Activated CD4-positive, alpha-beta T cell treated with anti-CD3 and anti-CD28 coated beads, Interleukin-2, amount 10 ng/mL, durations not matched to agents 24 days and 14 days (primary cell): ENCODE data around the gene GALNT18. TPM values are rescaled to one million over a fixed set of nuclear protein-coding genes. Genes with fewer than 3 reads are reported as not detected.

Source experiments
- DNase-seq: peaks from one replicate; pipeline ENCODE4 v3.0.0; 2022
- H3K27ac Mint-ChIP-seq: one replicate; pipeline ENCODE4 v1.8.0; 2022; ENCODE audit warnings: mild to moderate bottlenecking, mixed read lengths
- H3K27me3 Mint-ChIP-seq: one replicate; pipeline ENCODE4 v1.8.0; 2022; ENCODE audit warnings: mixed read lengths
- H3K36me3 Mint-ChIP-seq: one replicate; pipeline ENCODE4 v1.8.0; 2022; ENCODE audit warnings: low read depth, mild to moderate bottlenecking, mixed read lengths
- H3K4me1 Mint-ChIP-seq: one replicate; pipeline ENCODE4 v1.8.0; 2021; ENCODE audit warnings: mixed read lengths
- H3K4me3 Mint-ChIP-seq: one replicate; pipeline ENCODE4 v1.8.0; 2022; ENCODE audit warnings: mild to moderate bottlenecking, moderate library complexity, mixed read lengths
- H3K9me3 Mint-ChIP-seq: one replicate; pipeline ENCODE4 v1.8.0; 2021; ENCODE audit warnings: mixed read lengths
- intact Hi-C: fragments of 100-400 bp; cut with micrococcal nuclease; formaldehyde crosslinking; loops from one replicate; pipeline ENCODE4 v1.15.1; 2023
- total RNA-seq: library from RNA; stranded (reverse); gene quantifications from 2 replicates; pipeline ENCODE4 v1.2.3, GENCODE V29; 2022

The GALNT18 gene
- total RNA-seq, 1 donor from 2014 or later, result 8.6 TPM

DNA sequence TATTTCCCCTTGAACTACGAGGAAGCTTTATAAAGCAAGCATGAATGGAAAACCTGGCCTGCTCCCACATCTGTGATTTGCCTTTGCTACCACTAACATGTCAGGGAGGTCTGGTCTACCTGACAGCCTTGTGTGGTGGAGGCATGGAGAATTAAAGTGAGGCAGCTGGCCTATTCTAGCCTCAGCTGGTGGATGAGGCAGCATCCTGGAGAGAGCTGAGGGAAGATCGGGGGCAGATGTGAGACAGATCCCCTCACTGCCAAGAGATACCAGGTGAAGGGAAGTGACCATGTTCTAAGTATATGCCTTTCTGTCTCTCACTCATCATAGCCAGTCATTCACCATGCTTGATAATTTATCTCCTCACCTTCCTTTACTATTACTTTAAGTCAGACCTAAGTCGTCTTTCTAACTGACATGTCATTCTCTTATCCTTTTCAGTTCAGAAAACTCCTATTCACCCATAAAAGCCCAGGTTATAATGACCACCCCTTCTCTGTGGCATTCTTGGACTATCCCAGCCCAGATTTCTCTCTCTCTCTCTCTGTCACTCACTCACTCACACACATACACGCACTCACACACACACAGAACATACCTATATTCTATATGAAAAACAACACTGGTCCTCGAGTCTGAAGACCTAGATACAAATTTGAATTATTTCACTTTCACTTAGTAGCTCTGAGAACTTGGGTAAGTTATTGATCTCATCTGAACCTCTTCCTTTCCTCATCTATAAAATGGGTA, 359.5 kb downstream of the GALNT18 start:
- no peaks in the 10 kb centered on the region for H3K36me3 Mint-ChIP-seq
- no peaks in the 10 kb centered on the region for H3K9me3 Mint-ChIP-seq
- H3K4me3 Mint-ChIP-seq, result no peak overlapping the region
- H3K27ac Mint-ChIP-seq, result no peak overlapping the region
- H3K4me1 Mint-ChIP-seq, result no peaks in the 10 kb centered on the region
- peaks cover 13% of the 10 kb centered on the region for H3K27me3 Mint-ChIP-seq
- intact Hi-C loops, result loop anchor here (10.0 kb wide), 1 partner anchor 328 kb away; no protein-coding TSS in a partner anchor
- DNase-seq, result no peak

DNA sequence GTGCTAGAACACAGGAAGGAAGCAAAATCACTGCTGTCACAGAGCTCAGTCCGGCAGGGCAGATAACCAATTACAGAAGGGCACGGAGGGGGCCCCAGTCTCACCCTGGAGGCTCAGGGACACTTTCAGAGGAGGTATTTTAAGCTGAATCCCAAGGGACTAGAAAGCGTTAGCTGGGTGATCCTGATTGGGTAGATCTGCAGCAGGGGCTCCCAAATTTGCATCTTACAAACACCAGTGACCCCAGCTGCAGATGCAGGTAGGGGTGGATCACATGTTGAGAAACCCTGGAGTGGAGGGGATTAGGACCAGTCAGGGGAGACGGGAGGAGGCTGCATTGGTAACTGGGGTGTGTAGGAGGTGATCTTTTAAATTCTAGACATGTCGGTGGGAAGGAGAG, 360.2 kb downstream of the GALNT18 start:
- no peak for DNase-seq
- no peak overlapping the region for H3K27ac Mint-ChIP-seq
- H3K4me1 Mint-ChIP-seq, result no peaks in the 10 kb centered on the region
- H3K9me3 Mint-ChIP-seq, result no peaks in the 10 kb centered on the region
- no peak overlapping the region for H3K4me3 Mint-ChIP-seq
- no peaks in the 10 kb centered on the region for H3K36me3 Mint-ChIP-seq
- H3K27me3 Mint-ChIP-seq, result peaks cover 17% of the 10 kb centered on the region
- intact Hi-C loops, result loop anchor here (10.0 kb wide), 1 partner anchor 327 kb away; no protein-coding TSS in a partner anchor

DNA sequence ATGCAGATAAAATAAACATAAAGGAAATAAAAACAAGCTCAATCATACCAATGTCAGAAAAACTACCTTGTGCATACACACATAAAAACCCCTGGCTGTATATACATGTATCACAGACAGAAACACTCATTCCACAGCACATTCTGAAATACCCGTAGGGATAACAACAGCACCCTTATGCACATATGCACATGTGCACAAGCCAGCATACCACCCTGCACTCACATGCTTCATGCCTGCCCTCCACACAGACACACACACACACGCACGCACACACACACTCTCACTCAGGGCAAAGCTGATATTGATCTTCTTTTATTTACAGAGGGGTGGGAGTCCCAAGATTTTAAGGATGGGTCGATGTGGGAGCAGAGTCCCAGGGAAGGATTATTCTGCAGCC, 360.9 kb downstream of the GALNT18 start:
- Mint-ChIP-seq H3K27ac (no peak overlapping the region), H3K27me3 (peaks cover 17% of the 10 kb centered on the region), H3K36me3 (no peaks in the 10 kb centered on the region), H3K4me3 (no peak overlapping the region), H3K4me1 (no peaks in the 10 kb centered on the region), H3K9me3 (no peaks in the 10 kb centered on the region)
- DNase-seq, result no peak
- intact Hi-C loops, result loop anchor here (10.0 kb wide), 1 partner anchor 326 kb away; no protein-coding TSS in a partner anchor

DNA sequence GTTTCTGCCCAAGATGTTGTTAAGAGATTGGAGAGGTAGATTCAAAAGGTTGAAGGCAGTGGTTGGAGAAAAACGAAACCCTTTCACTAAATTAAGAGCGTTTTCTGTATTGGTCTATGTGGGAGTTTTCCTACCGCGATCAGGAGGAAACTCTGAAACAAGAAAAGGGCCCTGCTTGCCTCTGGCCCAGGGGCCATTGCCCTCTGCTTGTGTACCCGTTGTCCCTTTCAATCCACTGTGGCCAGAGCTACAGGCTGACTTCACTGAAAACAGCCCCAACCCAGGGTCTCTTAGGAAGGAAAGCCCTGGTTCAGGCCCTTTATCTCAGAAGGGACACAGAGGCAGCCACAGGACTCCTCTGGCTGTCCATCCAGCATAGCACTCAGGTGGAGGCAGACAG, 367.8 kb downstream of the GALNT18 start:
- Mint-ChIP-seq H3K4me3 (no peak overlapping the region), H3K36me3 (no peaks in the 10 kb centered on the region), H3K27ac (no peak overlapping the region), H3K9me3 (no peaks in the 10 kb centered on the region), H3K4me1 (no peaks in the 10 kb centered on the region), H3K27me3 (peaks cover 12% of the 10 kb centered on the region)
- no peak for DNase-seq
- intact Hi-C loops, result no loop called here

DNA sequence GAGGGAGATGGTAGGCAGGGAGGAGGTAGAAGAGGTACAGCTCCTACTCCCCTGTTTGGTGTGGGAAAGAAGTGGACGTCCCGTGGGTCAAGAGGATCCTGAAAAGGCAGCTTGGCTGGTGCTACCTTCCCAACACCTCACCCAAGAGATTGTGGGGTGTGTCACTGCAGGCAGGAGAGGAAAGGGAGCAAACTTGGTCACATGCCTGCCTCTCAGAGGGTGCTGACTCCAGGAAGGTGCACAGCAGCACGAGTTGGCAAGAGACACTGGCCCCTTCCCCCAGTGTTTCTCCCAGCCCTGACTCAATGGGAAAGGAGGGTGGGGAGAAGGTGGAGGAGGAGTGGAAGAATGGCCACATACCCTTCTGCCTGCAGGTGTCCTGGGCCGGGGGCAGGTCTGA, 368.3 kb downstream of the GALNT18 start:
- Mint-ChIP-seq H3K36me3 (no peaks in the 10 kb centered on the region), H3K9me3 (no peaks in the 10 kb centered on the region), H3K27me3 (peaks cover 12% of the 10 kb centered on the region), H3K27ac (no peak overlapping the region), H3K4me3 (no peak overlapping the region), H3K4me1 (no peaks in the 10 kb centered on the region)
- intact Hi-C loops, result no loop called here
- no peak for DNase-seq

DNA sequence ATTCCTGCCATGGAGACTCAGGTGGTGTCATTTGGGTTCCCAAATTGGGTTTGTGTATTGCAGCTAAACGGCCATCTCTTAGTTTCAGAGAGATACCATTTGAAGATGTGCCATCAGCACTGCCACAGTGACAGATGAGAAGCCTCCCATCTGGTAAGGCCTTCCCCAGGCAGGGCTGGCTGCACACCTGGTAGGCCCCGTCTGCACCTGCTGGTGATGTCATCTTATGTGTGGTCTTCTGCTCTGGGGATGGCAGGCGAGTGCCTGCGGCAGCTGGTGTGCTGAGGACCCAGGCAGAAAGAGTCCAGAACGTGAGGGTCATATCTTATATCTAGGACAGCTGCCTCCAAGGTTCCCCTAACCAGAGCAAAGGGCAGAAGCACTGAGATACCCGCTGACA, 369.4 kb downstream of the GALNT18 start:
- Mint-ChIP-seq H3K4me1 (no peaks in the 10 kb centered on the region), H3K4me3 (no peak overlapping the region), H3K9me3 (no peaks in the 10 kb centered on the region), H3K27me3 (peaks cover 10% of the 10 kb centered on the region), H3K36me3 (no peaks in the 10 kb centered on the region), H3K27ac (no peak overlapping the region)
- no peak for DNase-seq
- intact Hi-C loops, result no loop called here

DNA sequence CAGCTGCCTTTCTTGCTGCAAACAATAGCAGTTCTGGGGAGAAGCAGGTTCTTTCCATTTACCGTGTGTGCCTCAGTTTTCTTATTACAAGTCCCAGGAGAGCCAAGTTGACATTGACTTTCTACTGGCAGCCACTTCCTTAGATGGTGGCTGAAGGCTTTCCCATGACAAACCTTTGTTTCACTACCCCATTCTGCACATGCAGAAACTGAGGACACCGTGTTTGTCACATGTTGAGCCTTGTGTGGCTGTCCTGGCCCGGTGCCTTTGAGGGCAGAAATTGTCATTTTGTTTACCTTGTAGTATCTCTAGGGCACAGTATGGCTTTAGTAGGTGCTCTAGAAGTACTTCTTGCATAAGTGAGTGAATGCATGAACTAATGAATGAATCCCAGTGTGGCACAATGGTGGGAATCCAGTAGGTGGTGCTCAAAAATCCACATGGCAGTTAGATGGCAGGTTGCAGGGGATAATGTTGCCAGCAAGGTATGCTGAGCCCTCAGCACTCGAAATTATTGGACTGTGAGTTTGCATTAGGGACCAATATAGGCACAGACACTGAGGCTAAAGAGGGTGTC, 370.3 kb downstream of the GALNT18 start:
- no peak for DNase-seq
- H3K36me3 Mint-ChIP-seq, result peaks cover 2% of the 10 kb centered on the region
- H3K9me3 Mint-ChIP-seq, result no peaks in the 10 kb centered on the region
- intact Hi-C loops, result no loop called here
- H3K27ac Mint-ChIP-seq, result no peak overlapping the region
- H3K4me1 Mint-ChIP-seq, result no peaks in the 10 kb centered on the region
- H3K4me3 Mint-ChIP-seq, result no peak overlapping the region
- H3K27me3 Mint-ChIP-seq, result peaks cover 6% of the 10 kb centered on the region

DNA sequence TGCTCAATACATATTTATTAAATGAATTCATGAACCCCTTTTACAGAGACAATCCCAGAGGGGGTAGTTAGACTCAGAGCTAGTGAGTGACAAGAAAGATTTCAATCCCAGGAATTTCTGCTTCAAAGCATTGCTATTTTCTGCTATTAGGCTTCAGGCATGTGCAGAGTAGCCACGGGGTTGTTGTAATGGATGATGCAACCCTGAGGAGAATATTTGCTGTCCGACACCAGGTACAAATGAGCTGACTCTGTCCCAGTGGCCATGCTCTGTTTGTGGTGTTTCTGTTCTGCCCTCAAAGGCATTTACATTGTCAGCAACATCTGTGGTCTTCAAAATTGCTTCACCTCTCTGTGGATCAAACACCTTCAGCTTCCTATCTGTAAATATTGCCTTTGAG, 371.3 kb downstream of the GALNT18 start:
- H3K4me1 Mint-ChIP-seq, result no peaks in the 10 kb centered on the region
- peaks cover 2% of the 10 kb centered on the region for H3K36me3 Mint-ChIP-seq
- H3K9me3 Mint-ChIP-seq, result no peaks in the 10 kb centered on the region

DNA sequence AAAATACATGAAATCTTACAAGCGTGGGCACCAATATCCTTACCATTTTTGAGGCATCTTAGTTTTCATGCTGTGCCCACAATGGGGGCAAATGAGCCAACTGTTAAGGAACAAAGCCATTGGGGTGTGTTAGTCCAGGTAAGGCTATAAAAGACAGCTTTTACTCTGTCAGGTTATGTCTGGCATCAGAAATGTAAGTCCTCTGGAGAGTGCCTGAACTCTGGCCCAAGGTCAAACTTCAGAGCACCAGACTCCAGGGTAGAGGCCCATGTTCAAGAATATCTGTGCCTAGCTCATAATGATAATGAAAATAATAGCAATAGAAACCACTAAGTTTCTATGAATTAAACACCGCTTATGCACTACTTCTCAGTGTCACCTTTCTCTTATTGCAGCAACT, 374.2 kb downstream of the GALNT18 start:
- H3K27me3 Mint-ChIP-seq, result no peaks in the 10 kb centered on the region
- intact Hi-C loops, result no loop called here
- peaks cover 2% of the 10 kb centered on the region for H3K36me3 Mint-ChIP-seq
- H3K4me3 Mint-ChIP-seq, result no peak overlapping the region
- no peaks in the 10 kb centered on the region for H3K4me1 Mint-ChIP-seq
- H3K9me3 Mint-ChIP-seq, result no peaks in the 10 kb centered on the region
- DNase-seq, result no peak
- H3K27ac Mint-ChIP-seq, result no peak overlapping the region

More for the DNA sequence above, 371.3 kb downstream of the GALNT18 start:
- Mint-ChIP-seq H3K4me3 (no peak overlapping the region), H3K27ac (no peak overlapping the region), H3K27me3 (peaks cover 6% of the 10 kb centered on the region)
- no peak for DNase-seq
- intact Hi-C loops, result no loop called here

DNA sequence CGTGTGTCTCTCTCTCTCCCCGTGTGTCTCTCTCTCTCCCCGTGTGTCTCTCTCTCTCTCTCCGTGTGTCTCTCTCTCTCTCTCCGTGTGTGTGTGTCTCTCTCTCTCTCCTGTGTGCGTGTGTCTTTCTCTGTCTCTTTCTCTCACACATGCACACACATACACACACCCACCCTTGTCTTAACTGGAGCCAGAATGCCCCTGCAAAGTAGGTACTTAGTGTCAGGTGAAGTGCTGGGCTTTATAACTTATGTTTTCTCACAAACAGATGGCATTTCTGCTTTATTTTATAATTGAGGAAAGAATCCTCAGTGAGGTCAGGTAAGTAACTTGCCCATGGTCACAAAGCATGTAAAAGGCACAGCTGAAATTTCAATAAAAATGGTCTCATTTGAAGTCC, 374.7 kb downstream of the GALNT18 start:
- no peaks in the 10 kb centered on the region for H3K9me3 Mint-ChIP-seq
- intact Hi-C loops, result no loop called here
- no peaks in the 10 kb centered on the region for H3K27me3 Mint-ChIP-seq
- H3K36me3 Mint-ChIP-seq, result peaks cover 2% of the 10 kb centered on the region
- no peak overlapping the region for H3K4me3 Mint-ChIP-seq
- no peak for DNase-seq
- H3K4me1 Mint-ChIP-seq, result no peaks in the 10 kb centered on the region
- no peak overlapping the region for H3K27ac Mint-ChIP-seq

DNA sequence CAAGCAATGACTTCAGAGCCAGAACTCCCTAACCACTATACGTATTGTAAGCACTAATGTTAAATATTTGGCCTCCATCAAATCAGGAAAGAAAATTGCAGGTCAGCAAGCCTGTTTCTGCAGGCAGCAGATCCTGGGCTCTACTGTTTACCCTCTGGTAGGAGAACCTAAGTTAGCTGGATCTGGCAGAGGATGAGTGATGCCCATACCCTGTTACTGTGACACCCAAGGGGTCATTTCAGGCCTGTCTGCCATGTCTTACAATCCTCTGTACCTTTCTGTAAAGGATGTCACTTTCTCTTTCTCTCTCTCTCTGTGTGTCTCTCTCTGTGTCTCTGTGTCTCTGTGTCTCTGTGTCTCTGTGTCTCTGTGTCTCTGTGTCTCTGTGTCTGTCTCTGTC, 375.6 kb downstream of the GALNT18 start:
- DNase-seq, result no peak
- Mint-ChIP-seq H3K36me3 (peaks cover 2% of the 10 kb centered on the region), H3K27me3 (no peaks in the 10 kb centered on the region)

DNA sequence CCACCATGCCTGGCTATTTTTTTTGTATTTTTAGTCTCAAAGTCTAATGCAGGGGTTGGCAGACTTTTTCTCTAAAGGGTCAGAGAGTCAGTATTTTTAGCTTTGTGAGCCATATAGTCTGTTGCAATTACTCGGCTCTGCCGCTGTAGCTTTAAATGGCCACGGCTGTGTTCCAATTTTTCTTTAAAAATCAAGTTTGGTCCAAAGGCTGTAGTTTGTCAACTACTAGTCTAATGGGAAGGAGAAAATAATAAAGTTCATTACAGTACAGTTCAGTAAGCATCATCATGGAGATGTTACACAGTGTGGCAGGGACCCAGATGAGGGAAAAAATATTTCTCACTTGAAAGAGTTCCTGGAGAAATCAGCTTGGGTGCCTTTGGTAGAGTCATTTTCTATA, 376.4 kb downstream of the GALNT18 start:
- intact Hi-C loops, result no loop called here
- H3K4me3 Mint-ChIP-seq, result no peak overlapping the region
- no peaks in the 10 kb centered on the region for H3K9me3 Mint-ChIP-seq
- no peak for DNase-seq
- H3K27me3 Mint-ChIP-seq, result no peaks in the 10 kb centered on the region
- H3K36me3 Mint-ChIP-seq, result peaks cover 2% of the 10 kb centered on the region
- H3K27ac Mint-ChIP-seq, result no peak overlapping the region
- no peaks in the 10 kb centered on the region for H3K4me1 Mint-ChIP-seq

More for the DNA sequence above, 375.6 kb downstream of the GALNT18 start:
- Mint-ChIP-seq H3K9me3 (no peaks in the 10 kb centered on the region), H3K4me3 (no peak overlapping the region), H3K27ac (no peak overlapping the region), H3K4me1 (no peaks in the 10 kb centered on the region)
- intact Hi-C loops, result no loop called here

DNA sequence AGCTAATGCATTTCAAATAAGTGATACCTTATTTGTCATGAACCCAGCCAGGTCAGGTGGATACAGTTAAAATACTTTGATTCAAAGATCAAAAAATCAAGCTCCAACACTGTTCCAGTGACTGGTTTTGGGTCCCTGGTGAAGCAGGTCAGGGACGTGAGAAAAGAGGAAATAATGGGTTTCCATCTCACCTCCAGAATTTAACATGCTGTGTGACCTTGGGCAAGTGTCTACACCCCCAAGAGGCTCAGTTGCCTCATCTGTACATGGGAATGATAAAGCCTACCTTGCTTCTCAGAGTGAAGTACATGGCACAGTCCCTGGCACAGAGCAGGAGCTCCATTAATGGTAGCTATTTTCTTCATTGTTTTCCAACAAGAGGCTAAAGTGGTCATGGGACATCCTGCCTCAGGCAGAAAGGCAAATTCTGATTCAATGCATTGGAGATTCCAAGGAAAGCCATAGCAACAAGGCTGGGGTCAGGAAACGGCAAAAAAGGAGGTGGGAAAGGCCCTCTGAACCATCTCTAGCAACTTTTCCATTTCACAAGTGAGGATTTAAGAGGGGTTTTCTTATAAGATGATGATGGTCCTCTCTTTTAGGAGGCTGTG, 377.2 kb downstream of the GALNT18 start:
- Mint-ChIP-seq H3K36me3 (peaks cover 2% of the 10 kb centered on the region), H3K9me3 (no peaks in the 10 kb centered on the region), H3K4me3 (no peak overlapping the region), H3K4me1 (no peaks in the 10 kb centered on the region), H3K27ac (no peak overlapping the region), H3K27me3 (no peaks in the 10 kb centered on the region)
- DNase-seq, result no peak
- intact Hi-C loops, result no loop called here
